GM12865 (cell line): ENCODE results near the gene PPP1R15A.
A peak's percentile ranks its signal among the peaks of the same experiment; 100 is the strongest.
"Not testable (repeated sequence)": the region's sequence is repeated elsewhere in the genome, so short reads cannot be mapped to it uniquely, and the experiment has no call there.

Experiments
- DNase-seq: peaks from one replicate; pipeline ENCODE4 v3.0.0; 2010; ENCODE audit warnings: low read depth
- H3K4me3 ChIP-seq: 2 replicates; pipeline ENCODE4 v1.5.1; 2011; ENCODE audit warnings: mild to moderate bottlenecking, low read depth, low read length, control low read depth
- TF ChIP-seq, protein P1 (sequence below): IDR thresholded peaks from 2 replicates; pipeline ENCODE4 v1.5.1; 2011; ENCODE audit warnings: low read length, control low read depth, low read depth, inconsistent platforms; ENCODE audit not compliant: insufficient read depth; ENCODE audit errors: missing control alignments

PPP1R15A gene

DNA sequence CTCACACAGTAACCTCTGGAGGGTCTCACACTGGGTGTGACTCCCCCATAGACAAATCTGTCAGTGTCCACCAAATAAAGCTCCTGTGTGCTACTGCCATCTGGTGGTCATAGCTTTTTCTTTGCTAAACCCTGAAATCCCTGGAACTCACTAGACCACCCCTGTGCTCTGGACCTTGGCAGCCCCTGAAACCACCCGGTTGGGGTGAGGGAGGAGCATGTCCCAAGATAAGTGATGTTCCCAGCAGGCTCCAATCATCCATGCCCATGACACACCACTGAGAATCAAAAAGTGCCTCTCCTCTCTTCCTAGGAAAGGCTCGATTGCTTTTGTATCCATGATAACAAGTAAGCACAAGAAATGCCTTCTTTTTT is 29.4 kb upstream of the PPP1R15A start:
- TF ChIP-seq, protein P1, sequence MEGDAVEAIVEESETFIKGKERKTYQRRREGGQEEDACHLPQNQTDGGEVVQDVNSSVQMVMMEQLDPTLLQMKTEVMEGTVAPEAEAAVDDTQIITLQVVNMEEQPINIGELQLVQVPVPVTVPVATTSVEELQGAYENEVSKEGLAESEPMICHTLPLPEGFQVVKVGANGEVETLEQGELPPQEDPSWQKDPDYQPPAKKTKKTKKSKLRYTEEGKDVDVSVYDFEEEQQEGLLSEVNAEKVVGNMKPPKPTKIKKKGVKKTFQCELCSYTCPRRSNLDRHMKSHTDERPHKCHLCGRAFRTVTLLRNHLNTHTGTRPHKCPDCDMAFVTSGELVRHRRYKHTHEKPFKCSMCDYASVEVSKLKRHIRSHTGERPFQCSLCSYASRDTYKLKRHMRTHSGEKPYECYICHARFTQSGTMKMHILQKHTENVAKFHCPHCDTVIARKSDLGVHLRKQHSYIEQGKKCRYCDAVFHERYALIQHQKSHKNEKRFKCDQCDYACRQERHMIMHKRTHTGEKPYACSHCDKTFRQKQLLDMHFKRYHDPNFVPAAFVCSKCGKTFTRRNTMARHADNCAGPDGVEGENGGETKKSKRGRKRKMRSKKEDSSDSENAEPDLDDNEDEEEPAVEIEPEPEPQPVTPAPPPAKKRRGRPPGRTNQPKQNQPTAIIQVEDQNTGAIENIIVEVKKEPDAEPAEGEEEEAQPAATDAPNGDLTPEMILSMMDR, result peak; percentile 84
- peak; percentile 71 for DNase-seq

DNA sequence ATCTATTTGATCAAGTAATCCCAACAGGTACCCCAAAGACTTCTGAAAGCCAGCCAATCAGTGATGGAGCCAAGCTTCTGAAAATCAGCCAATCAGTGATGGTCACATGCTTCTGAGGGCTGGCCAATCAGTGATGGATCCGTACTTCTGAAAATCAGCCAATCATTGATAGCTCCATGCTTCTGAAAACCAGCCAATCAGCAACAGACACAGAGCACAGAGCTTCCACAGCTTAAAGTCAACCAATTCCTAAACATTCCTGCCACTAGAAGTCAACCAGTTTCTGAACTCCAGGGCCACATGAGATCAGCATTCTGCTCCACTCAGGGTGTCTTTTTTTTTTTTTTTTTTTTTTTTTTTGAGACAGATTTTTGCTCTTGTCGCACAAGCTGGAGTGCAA is 27.7 kb upstream of the PPP1R15A start:
- no peak overlapping the region for H3K4me3 ChIP-seq
- TF ChIP-seq, protein P1, result no peak
- DNase-seq, result no peak

More for the DNA sequence above, 29.4 kb upstream of the PPP1R15A start:
- H3K4me3 ChIP-seq, result no peak overlapping the region

DNA sequence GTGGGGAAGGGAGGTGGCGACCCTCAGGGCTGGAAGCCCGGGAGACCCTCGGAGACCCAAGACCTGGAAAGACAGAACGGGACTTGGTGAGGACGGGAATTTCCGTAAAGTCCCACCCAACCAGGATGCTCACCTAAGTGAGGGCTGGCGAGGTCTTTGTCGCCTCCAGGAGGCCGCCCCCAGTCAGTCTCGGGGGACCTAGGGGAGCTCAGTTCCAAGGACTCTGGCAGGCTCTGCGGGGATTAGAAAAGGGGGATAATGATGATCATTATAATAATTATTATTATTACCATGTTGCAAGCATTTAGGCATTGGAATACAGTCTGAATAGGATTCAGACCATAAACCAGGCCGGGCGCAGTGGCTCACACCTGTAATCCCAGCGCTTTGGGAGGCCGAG is 26.8 kb upstream of the PPP1R15A start:
- no peak for DNase-seq
- TF ChIP-seq, protein P1, result no peak
- H3K4me3 ChIP-seq, result no peak overlapping the region

DNA sequence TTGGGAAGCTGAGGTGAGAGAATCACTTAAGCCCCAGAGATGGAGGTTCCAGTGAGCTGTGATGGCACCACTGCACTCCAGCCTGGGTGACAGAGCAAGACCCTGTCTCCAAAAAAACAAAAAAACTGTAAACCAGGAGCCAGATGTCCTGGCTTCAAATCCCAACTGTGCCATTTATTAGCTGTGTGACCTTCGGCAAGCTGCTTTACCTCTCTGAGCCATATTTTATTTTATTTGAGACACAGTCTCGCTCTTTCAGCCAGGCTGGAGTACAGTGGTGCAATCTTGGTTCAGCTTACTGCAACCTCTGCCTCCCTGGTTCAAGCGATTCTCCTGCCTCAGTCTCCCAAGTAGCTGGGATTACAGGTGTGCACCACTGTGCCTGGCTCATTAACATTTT is 25.6 kb upstream of the PPP1R15A start:
- H3K4me3 ChIP-seq, DNase-seq: not testable (repeated sequence)

DNA sequence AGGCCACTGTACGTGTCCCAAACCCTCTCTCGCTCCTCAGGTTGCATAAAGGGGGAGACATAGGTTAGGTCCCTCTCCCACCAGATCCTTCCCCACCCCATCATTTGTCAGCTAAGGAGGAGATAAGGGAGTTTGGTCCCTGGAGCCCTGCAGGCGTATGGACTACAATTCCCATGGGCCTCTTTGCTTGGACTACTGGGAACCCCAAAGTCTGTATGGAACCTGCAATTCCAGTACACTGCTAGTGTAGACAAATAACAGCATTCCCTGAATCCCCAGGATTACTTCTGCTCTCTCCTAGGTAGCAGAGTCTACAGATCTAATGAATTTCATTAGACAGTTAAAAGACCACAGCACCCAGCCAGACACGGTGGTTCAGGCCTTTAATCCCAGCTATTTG is 19.9 kb upstream of the PPP1R15A start:
- TF ChIP-seq, protein P1, result no peak
- no peak overlapping the region for H3K4me3 ChIP-seq
- DNase-seq, result no peak

DNA sequence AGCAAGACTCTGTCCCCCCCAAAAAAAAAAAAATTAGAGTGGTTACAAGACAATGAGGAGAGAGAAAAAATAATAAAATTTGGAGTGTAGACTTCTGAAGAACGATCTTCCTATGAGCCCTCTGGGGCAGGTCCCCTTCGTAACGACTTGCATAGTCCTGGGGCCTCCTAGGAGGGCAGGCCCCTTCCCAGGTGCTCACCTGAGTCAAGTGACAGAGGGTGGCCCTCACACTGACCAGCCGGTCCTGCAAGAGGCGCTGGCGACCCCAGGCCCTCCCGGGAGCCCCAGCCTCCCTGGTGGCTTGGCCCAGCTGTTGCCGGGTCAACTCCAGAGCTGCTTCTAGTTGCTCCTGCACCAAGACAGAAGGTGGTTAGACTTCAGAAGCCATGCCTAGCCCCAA is 18.7 kb upstream of the PPP1R15A start:
- no peak for DNase-seq
- no peak overlapping the region for H3K4me3 ChIP-seq
- TF ChIP-seq, protein P1, result no peak

DNA sequence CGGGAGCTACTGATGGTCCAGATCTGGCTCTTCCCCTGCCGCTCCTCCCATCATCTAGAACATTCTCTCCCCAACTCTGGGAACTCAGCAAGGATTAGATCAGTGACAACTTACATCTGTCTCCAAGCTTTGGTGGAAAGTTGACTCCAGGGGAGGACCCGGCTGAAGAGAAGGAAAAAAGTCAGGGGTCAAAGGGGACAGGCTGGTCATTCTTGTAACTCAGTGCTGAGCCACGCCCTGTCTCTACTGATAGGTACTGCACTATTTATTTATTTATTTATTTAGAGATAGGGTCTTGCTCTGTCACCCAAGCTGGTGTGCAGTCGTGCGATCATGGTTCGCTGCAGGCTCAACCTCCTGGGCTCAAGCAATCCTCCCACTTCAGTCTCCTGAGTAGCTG is 18.1 kb upstream of the PPP1R15A start:
- TF ChIP-seq, protein P1, result no peak
- no peak for DNase-seq

More for the DNA sequence above, 18.1 kb upstream of the PPP1R15A start:
- H3K4me3 ChIP-seq, result no peak overlapping the region
